ENCODE measurements around the gene GPR39. TPM values are rescaled to one million over a fixed set of nuclear protein-coding genes. Genes with fewer than 3 reads are reported as not detected.

GPR39 gene
- total RNA-seq, 1 experiment from 2014 or later = 0.50 TPM

GRCh38 chr2:132383956-132384355 lies 32.6 kb upstream of the GPR39 start:
- Histone ChIP-seq H3K56ac (ENCODE audit: insufficient read length, low read depth, low read length) (no peak overlapping the region), H2AK5ac (ENCODE audit: insufficient read length, low read length) (no peak overlapping the region), H3K18ac (ENCODE audit: insufficient read length, low read depth, low read length) (no peak overlapping the region), H2AFZ (ENCODE audit: low read length) (no peak overlapping the region), H4K5ac (ENCODE audit: insufficient read length, low read depth, low read length) (no peak overlapping the region), H4K8ac (replicated peaks; ENCODE audit: insufficient read length, low read depth, low read length) (no peak overlapping the region), H3K14ac (ENCODE audit: insufficient read depth, low read length) (no peak overlapping the region), H3K4me1 (ENCODE audit: insufficient read depth, low read length) (no peaks in the 10 kb centered on the region), H3K9ac (ENCODE audit: extremely low read depth, insufficient read length, low read length) (no peak overlapping the region), H3K27ac (ENCODE audit: insufficient read length, low read depth, low read length) (no peak overlapping the region), H4K20me1 (ENCODE audit: control insufficient read depth, insufficient read depth, insufficient read length) (no peaks in the 10 kb centered on the region), H3K27me3 (ENCODE audit: insufficient read depth, low read length) (no peaks in the 10 kb centered on the region), H3K23me2 (ENCODE audit: insufficient read length, low read depth, low read length, poor library complexity, severe bottlenecking) (no peaks in the 10 kb centered on the region), H3K9me3 (ENCODE audit: control insufficient read depth, low read depth, low read length) (no peaks in the 10 kb centered on the region), H3K23ac (ENCODE audit: insufficient read length, low read depth, low read length) (no peak overlapping the region), H2BK20ac (ENCODE audit: low read depth, low read length, poor library complexity, severe bottlenecking) (no peak overlapping the region), H3K79me1 (ENCODE audit: insufficient read depth, low read depth, low read length, poor library complexity, severe bottlenecking) (no peaks in the 10 kb centered on the region), H4K91ac (ENCODE audit: insufficient read length, low read depth, low read length) (no peak overlapping the region), H2BK15ac (ENCODE audit: low read depth, low read length) (no peak overlapping the region), H3K4ac (ENCODE audit: low read depth, low read length) (no peak overlapping the region), H3T11ph (ENCODE audit: low read length) (no peak overlapping the region), H2BK5ac (ENCODE audit: insufficient read length, low read length) (no peak overlapping the region), H3K4me2 (ENCODE audit: insufficient read depth, insufficient read length, low read length) (no peak overlapping the region), H3K79me2 (ENCODE audit: insufficient read depth, low read length) (no peaks in the 10 kb centered on the region), H2BK12ac (ENCODE audit: insufficient read length, low read depth, low read length) (no peak overlapping the region), H2BK120ac (ENCODE audit: low read depth, low read length, poor library complexity, severe bottlenecking) (no peak overlapping the region)
- Mint-ChIP-seq H3K4me3 (no peak overlapping the region), H3K9me3 (peaks cover 7% of the 10 kb centered on the region in 2 experiments; a peak in 3 of 5 replicates), H3K27ac (no peak overlapping the region; a peak in 1 of 7 replicates), H3K4me1 (peaks cover 0 to 15% of the 10 kb centered on the region in 2 experiments; a peak in 2 of 4 replicates), H3K27me3 (ENCODE audit: low read depth) (peaks cover 4% of the 10 kb centered on the region), H3K36me3 (ENCODE audit: insufficient read depth in 1 of 3, low read depth in 3 of 3) (peaks cover 5 to 7% (median 7%) of the 10 kb centered on the region in 3 experiments; a peak in 4 of 7 replicates)
- no peak for DNase-seq
- no CpG with 5 or more reads among the region's 8 CpGs for WGBS (ENCODE audit: extremely low coverage, insufficient read length, low lambda C conversion rate)
- TF ChIP-seq, protein P1, sequence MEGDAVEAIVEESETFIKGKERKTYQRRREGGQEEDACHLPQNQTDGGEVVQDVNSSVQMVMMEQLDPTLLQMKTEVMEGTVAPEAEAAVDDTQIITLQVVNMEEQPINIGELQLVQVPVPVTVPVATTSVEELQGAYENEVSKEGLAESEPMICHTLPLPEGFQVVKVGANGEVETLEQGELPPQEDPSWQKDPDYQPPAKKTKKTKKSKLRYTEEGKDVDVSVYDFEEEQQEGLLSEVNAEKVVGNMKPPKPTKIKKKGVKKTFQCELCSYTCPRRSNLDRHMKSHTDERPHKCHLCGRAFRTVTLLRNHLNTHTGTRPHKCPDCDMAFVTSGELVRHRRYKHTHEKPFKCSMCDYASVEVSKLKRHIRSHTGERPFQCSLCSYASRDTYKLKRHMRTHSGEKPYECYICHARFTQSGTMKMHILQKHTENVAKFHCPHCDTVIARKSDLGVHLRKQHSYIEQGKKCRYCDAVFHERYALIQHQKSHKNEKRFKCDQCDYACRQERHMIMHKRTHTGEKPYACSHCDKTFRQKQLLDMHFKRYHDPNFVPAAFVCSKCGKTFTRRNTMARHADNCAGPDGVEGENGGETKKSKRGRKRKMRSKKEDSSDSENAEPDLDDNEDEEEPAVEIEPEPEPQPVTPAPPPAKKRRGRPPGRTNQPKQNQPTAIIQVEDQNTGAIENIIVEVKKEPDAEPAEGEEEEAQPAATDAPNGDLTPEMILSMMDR (conservative IDR thresholded peaks at IDR 0.05) = no peak

Data from H9 (cell line).